GF-D8 (cell line): ENCODE measurements around the gene ZIC1.

Experiments used
- DNase-seq: peaks from one replicate; lab custom pipeline; 2025; lab: John Stamatoyannopoulos, UW

ZIC1 gene

DNA sequence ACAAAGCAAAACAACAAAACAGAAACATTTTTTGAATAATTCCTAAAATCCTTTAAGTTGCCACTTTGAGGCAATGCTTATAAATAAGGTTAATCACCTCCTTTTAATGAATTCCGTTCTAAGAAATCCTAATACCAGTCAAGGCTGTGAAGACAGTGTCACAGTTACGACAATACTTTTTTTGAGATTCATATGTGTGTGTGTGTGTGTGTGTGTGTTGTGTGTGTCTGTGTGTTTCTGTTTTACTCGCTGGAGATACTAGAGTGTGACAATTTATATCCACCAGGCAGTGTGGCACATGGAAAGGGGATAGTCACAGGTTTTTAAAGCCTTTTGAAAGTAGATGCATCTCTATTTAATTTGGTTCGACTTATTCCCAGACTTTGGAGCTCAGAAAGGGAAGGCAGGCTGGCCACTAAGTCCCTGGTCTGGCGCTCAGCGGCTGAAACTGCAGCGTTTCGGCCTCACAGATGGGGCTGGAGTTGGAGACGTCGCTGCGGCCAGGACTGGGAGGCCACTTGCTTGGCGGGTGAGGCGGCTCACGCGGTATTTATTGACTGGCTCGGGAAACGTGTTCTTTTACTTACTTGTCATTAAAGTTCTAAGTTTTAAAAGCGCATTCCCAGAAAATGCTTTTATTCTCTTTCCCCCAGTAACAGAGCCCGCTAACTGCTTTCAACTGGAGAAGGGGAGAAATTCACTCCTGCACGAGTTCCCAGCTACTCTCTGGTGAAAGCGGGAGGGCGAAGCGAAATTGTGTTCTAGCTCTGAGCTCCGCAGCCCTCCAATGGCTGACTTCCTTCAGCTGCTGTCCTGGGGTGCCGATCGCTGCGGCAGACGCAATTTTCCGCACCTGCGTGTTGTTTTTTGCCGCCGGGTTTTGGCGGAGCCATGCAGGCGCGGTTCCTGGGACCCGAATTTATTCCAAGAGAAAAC lies 13.7 kb downstream of the ZIC1 start:
- DNase-seq, result no peak

DNA sequence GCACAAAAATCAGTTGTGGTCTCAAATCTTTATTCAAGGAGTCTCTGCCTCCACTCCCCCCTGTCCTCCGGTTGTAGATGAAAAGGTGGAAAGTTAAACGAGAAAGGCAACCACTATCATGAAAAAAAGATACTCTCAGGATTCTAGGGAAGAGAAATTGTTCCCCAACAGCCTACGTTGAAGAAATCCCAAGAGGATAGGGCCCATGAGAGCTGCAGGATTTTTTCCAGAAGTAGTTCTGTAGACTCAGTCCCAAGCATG lies 14.3 kb downstream of the ZIC1 start:
- no peak for DNase-seq

DNA sequence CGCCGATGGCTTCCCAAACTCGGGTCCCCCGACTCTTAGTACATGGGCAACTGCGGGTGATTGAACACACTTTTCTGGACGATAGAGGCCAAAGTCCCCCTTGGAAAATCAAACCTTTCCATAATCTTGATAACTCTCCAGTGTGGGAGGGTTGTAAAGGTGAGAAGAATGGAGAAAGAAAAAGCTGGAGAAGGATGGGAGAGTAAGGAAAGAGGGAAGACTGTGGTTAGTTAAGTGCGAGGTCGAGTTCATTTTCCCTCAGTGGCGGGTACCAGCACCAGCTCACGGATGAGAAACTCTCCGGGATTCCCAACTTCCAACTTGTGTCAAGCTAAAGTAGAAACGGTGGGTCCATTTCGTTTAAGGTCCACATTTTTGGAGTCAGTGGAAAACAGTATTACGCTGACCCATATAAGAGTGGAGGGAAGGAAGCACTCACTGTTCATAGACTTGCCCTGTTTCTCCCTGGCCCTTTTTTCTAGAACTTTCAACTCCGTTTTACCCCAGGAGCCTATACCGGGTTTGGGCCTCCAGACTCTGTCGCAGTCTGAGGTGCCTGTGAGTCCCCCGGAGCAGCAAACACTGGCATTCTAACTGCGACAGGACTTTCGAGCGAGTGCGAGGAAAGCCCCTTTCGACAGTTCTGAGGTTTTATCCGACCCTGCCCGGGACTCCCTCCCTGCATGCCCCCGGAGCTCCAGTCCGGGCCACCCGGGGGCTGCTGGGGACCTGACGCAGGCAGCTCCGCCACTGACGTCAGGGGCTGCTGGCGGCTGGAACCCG lies 14.8 kb downstream of the ZIC1 start:
- no peak for DNase-seq

DNA sequence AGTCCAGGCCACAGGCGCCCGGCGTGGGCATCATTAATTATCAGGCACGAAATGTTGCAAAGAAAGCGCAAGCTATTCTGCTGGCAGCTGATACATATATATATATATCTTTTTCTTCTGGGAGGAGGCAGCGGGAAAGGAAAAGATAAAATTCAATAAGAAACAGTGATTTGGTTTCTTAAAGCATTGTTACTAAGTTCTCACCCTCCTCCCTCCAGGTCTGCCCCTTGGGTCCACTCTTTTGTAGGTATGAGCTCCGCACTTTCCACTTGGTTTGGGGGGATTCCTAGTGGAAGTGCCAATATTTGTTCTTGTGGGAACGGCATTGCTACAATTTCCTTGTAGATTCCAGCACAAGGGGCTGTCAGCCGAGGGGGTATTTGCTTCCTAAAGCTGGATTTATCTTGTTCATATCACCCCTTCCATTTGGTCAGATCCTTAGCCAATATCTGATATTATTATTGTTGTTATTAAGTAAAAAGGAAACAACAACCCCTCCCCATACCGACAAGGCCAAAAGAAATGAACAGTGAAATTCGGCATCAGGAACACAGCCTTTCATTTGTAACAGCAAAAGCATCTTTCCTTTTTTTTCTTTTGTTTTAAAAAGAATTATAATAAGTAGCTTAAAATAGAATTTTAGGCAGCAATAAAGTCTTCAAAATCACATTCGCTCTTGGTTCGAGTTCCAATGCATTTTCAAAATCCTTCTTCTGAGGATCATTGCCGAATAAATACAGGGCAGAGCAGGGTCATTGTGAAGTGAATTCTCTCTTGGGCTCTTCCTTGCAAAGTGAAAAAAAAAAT lies 15.6 kb downstream of the ZIC1 start:
- no peak for DNase-seq

DNA sequence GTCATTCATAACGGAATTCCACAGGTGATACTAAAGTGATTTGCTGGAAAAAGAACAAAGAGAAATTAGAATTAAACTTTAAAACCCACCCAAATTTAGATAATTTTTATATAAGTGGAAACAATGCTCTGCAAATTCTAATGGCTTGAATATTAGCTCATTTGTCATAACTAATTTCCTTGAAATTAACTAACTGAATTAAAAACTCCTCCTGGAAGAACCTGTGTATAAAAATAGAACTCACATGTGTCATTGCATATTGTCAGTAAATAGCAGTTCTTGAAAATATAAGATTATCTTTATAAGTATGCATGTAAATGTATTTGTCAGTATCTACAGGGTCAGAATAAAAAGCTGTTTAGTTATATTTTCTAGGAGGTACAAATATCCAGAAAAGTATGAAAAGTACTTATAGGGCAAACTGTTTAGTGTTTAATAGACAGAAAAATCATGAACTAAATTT lies 16.3 kb downstream of the ZIC1 start:
- no peak for DNase-seq

DNA sequence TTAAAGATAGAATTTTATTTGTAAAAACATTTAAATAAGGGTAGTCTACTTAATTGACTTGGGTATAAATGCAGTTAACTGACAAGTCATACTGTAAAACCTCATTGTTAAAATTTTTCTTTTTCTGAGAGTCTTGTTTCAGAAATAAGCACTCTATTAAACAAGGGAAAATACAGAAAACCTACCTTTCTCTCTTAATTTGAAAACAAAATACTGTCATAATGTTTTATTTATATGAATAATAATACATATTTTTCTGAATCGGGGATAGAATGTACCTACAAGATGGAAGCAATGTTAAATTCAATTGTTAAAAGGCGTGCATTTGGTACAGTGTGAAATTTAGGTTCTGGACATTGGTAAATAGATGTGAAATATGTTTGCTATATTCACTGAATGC lies 17.8 kb downstream of the ZIC1 start:
- DNase-seq, result no peak

DNA sequence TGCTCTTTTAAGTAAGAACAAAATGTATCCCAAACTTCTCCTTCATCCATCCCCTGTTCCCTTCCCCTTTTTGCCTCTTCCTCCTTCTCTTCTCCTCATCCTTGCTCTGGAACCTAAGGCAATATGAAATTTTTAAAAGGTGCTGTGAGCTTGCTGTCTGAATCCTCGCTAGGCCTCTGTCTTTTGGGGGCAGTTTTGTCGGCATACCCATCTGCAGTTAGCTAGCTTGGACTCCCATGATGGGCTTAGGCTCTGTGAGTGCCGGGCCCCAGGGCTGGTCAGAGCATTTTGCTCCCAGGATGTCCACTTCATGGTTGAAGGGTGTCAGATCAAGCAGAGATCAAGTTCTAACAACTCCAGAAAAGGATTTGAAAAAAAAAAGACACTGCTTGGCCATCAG lies 18.6 kb downstream of the ZIC1 start:
- no peak for DNase-seq

DNA sequence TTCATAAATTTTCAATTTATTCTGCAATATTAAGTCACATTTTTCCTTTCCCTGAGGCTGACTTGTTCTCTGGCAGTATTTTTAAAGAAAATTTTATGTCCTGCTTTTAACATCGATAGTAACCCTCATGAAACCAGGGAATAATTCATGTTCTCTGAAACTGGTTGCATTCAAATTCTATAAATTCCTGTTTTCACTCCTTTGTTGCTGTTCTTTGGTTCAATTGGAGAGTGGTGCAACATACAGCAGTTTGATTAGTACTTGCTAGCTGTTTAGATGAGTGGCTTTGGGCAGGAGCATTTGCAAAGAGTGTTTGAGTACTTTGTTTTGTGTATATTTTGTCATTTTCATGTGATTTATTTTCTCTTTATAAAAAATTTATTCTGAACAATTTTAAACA lies 19.2 kb downstream of the ZIC1 start:
- DNase-seq, result no peak

DNA sequence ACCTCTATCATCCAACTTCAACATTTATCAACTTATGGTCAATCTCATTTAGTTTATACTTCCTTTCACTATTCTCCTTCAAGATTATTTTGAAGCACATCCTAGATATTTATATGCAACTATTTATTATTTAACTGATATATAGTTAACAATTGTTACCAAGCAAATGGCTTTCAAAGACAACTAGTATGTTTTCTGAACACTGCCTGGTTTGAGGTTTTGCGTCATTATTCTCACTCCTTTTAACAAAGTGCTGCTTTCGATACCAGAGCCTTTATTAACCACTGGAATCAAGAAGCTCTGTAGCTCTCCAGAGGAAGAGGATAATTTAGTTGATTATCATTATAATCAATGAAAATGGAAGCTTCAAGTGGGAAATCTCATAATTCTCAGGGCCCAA lies 19.6 kb downstream of the ZIC1 start:
- no peak for DNase-seq

DNA sequence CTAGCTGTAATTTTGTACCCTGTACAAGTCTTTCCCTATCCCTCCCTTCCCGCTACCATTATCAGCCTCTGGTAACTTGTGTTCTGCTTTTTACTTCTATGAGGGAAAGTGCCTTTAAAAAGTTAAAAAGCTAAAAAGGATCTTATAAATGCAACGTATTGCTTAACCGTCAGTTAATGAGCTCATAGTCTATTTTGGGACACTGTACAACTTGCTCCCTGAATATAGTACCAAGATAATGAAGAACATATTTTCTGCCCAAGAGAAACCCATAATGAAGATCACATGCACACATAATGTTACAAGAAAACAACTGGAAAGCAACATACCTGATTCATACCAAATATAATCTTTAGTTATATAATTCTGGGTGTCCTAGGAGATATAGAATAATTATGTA lies 22.6 kb downstream of the ZIC1 start:
- no peak for DNase-seq

DNA sequence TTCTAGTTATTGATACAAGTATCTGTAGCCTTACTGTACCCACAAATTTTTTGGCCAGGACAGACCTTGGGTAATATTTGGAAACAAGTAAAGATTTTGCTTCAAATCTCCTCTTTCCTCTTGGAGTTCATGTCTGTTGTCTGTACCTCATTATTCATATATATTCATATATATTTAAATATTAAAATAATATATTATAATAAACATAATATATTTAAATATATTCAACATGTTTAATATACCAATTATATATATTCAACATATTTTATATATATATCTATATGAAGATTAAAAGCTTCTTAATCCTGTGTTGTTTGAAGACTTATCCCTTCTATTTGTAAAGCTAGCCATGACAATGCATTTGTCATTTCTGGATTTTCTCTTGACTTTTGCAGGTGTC lies 38.1 kb downstream of the ZIC1 start:
- DNase-seq, result no peak

DNA sequence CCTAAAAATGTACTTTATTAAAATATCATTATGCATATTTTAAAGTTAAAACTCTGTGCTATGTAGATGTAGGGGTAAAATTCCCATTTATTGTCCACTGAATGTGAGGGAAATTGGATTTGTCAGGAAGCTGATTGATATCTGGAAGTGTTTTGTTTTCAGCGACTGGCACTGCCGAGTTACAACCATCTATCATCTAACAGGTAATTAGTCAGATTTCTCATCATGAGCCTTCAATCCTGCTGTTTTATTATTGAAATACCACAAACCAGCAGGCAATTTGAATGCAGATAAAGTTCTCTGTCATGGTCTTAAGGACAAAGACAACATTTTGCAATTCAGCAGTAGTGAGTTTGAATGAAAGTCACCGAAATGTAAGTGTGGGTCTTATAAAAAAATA lies 40.5 kb downstream of the ZIC1 start:
- DNase-seq, result no peak

DNA sequence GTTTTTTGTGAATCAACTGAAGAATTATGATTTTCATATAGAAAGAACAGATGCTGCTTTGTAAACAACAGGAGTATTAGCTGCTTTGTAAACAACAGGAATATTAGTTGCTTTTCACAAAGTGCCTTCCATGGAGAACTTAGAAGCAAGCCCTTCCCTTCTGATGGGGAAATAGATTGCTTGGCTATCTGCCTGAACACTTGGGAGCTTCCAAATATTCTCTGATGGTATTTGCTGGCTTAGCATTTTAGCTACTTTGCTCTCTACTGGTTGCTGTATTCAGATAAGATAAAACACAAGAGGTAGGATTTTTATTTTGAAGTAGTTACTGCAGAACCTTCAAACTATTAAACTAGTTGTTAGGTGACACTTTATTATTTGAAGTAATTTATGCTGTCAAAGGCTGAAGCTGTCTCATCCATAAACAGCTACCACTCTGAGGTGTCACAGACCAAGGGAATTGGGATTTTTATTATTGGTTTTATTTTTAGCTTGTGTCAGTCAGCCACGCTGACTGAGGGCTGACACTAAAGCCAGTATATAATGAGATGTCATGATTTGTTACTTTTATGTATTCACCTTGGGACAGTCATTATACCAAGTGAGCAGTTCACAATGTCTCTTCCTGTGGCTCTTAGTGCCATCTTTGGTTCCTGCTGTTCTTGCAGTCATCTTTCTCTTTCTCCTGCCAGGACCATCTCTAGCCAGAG lies 50.0 kb downstream of the ZIC1 start:
- DNase-seq, result no peak

DNA sequence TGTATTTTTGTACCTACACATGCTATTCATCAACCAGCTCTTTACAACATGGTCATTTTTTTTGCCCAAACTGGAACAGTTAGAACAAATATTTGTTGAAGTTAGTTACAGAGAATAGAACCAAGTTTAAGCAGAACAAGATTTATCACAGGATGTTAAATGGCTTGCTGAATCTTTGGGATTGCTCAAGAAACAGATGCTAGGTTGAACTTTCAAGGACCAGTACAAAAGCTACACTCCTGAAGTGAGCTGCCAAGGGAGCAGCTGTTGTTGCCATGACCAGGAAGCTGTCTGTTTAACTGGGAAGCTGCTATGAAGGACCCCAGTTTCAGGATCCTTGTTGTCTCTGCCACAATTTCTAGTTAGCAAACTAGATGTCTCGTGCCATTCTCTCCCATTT lies 53.7 kb downstream of the ZIC1 start:
- no peak for DNase-seq
